Measurements from ENCODE around the gene NUDT8.

Gene NUDT8

GRCh38 chr11:67613960-67614715, 15.6 kb downstream of the NUDT8 start:
- Histone ChIP-seq H3K4me2 (ENCODE audit: low read depth, low read length, poor library complexity, severe bottlenecking) (peak overlapping the region; percentile 10), H3K36me3 (ENCODE audit: insufficient read depth, low read length) (peaks cover 7% of the 10 kb centered on the region; the same call in 1 of the 2 replicates), H3K79me2 (ENCODE audit: insufficient read depth, low read length) (peaks cover 5% of the 10 kb centered on the region; the same call in 1 of the 2 replicates), H3K9me3 (ENCODE audit: insufficient read depth, low read depth, low read length) (no peaks in the 10 kb centered on the region), H3K9me2 (replicated peaks; ENCODE audit: low read depth, low read length) (no peaks in the 10 kb centered on the region), H3K27me3 (ENCODE audit: insufficient read depth, low read length, poor library complexity, severe bottlenecking) (no peaks in the 10 kb centered on the region), H3K4me3 (ENCODE audit: low read length, poor library complexity, severe bottlenecking) (peak overlapping the region; percentile 31), H3K9ac (ENCODE audit: low read depth, low read length, poor library complexity, severe bottlenecking) (peak overlapping the region; percentile 41), H2AFZ (ENCODE audit: low read length) (no peak overlapping the region), H3K4me1 (ENCODE audit: insufficient read depth, low read length, poor library complexity, severe bottlenecking) (peaks cover 16% of the 10 kb centered on the region), H3F3A (ENCODE audit: low read depth) (no peaks in the 10 kb centered on the region), H4K20me1 (ENCODE audit: insufficient read depth, low read length, poor library complexity, severe bottlenecking) (no peaks in the 10 kb centered on the region)
- TF ChIP-seq EZH2phosphoT487 (IDR thresholded peaks at IDR 0.05; ENCODE audit: borderline replicate concordance) (no peak), CTCF (conservative IDR thresholded peaks at IDR 0.05; ENCODE audit: low read length) (peak; percentile 70)

GRCh38 chr11:67613313-67613959, 16.3 kb downstream of the NUDT8 start:
- Histone ChIP-seq H3K9me3 (ENCODE audit: insufficient read depth, low read depth, low read length) (no peaks in the 10 kb centered on the region), H3K4me3 (ENCODE audit: low read length, poor library complexity, severe bottlenecking) (no peak overlapping the region), H3K36me3 (ENCODE audit: insufficient read depth, low read length) (peaks cover 7% of the 10 kb centered on the region; the same call in 1 of the 2 replicates), H3K27me3 (ENCODE audit: insufficient read depth, low read length, poor library complexity, severe bottlenecking) (no peaks in the 10 kb centered on the region), H4K20me1 (ENCODE audit: insufficient read depth, low read length, poor library complexity, severe bottlenecking) (no peaks in the 10 kb centered on the region), H3K79me2 (ENCODE audit: insufficient read depth, low read length) (peaks cover 12% of the 10 kb centered on the region; the same call in 1 of the 2 replicates), H3K4me1 (ENCODE audit: insufficient read depth, low read length, poor library complexity, severe bottlenecking) (peaks cover 19% of the 10 kb centered on the region), H3K9me2 (replicated peaks; ENCODE audit: low read depth, low read length) (no peaks in the 10 kb centered on the region), H3K4me2 (ENCODE audit: low read depth, low read length, poor library complexity, severe bottlenecking) (peak overlapping the region; percentile 10), H2AFZ (ENCODE audit: low read length) (no peak overlapping the region), H3K9ac (ENCODE audit: low read depth, low read length, poor library complexity, severe bottlenecking) (peak overlapping the region; percentile 41), H3F3A (ENCODE audit: low read depth) (no peaks in the 10 kb centered on the region)
- TF ChIP-seq CTCF (conservative IDR thresholded peaks at IDR 0.05; ENCODE audit: low read length) (no peak), EZH2phosphoT487 (IDR thresholded peaks at IDR 0.05; ENCODE audit: borderline replicate concordance) (no peak)

DNA sequence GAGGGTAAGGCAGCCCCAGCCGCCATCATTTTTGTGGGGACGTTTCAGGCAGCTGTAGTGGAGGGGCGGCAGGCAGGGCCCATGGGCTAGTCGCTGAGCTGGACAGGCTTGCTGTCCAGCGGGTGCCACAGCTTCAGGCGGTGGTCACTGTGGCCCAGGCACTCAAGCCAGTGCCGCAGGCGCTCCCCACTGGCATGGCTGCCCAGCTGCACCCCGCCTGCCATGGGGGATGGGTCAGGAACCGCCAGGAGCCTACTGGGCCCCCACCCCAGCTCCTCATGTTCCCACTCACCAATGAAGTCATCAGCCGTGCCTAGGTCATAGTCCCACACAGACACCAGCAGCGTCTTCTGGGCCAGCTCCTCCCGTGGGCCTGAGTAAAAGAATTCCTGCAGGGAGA, 17.0 kb downstream of the NUDT8 start:
- Histone ChIP-seq H3K4me1 (ENCODE audit: insufficient read depth, low read length, poor library complexity, severe bottlenecking) (peaks cover 26% of the 10 kb centered on the region), H3K79me2 (ENCODE audit: insufficient read depth, low read length) (peaks cover 18% of the 10 kb centered on the region), H3K9me2 (replicated peaks; ENCODE audit: low read depth, low read length) (no peaks in the 10 kb centered on the region), H3K27me3 (ENCODE audit: insufficient read depth, low read length, poor library complexity, severe bottlenecking) (no peaks in the 10 kb centered on the region), H3F3A (ENCODE audit: low read depth) (no peaks in the 10 kb centered on the region), H3K36me3 (ENCODE audit: insufficient read depth, low read length) (peaks cover 7% of the 10 kb centered on the region; the same call in 1 of the 2 replicates), H3K9ac (ENCODE audit: low read depth, low read length, poor library complexity, severe bottlenecking) (no peak overlapping the region), H4K20me1 (ENCODE audit: insufficient read depth, low read length, poor library complexity, severe bottlenecking) (no peaks in the 10 kb centered on the region), H2AFZ (ENCODE audit: low read length) (no peak overlapping the region), H3K4me3 (ENCODE audit: low read length, poor library complexity, severe bottlenecking) (no peak overlapping the region), H3K9me3 (ENCODE audit: insufficient read depth, low read depth, low read length) (no peaks in the 10 kb centered on the region), H3K4me2 (ENCODE audit: low read depth, low read length, poor library complexity, severe bottlenecking) (no peak overlapping the region)
- TF ChIP-seq CTCF (conservative IDR thresholded peaks at IDR 0.05; ENCODE audit: low read length) (no peak), EZH2phosphoT487 (IDR thresholded peaks at IDR 0.05; ENCODE audit: borderline replicate concordance) (no peak)
